Measurements from ENCODE around the gene ACTA1.
"Not testable (repeated sequence)": the region's sequence is repeated elsewhere in the genome, so short reads cannot be mapped to it uniquely, and the experiment has no call there.

The ACTA1 gene

GRCh38 chr1:229438021-229438420 is 4.1 kb upstream of the ACTA1 start:
- no peak for DNase-seq

- DNase-seq: no peak
These were observed 3.5 kb upstream of the ACTA1 start for GRCh38 chr1:229437443-229437842.

- DNase-seq: no peak
These were observed 2.3 kb upstream of the ACTA1 start for GRCh38 chr1:229436201-229436600.

GRCh38 chr1:229434641-229435051 is 752 bp upstream of the ACTA1 start:
- DNase-seq: no peak

GRCh38 chr1:229433364-229434004 is 410 bp downstream of the ACTA1 start:
- no peak for DNase-seq

- no peak for DNase-seq
These were observed 989 bp downstream of the ACTA1 start for GRCh38 chr1:229432905-229433304.

GRCh38 chr1:229432116-229432461 is 1.8 kb downstream of the ACTA1 start:
- DNase-seq: no peak

GRCh38 chr1:229431284-229432115 is 2.4 kb downstream of the ACTA1 start:
- DNase-seq: no peak

GRCh38 chr1:229430761-229431283 is 3.1 kb downstream of the ACTA1 start:
- DNase-seq: no peak

GRCh38 chr1:229428256-229428655 is 5.6 kb downstream of the ACTA1 start:
- DNase-seq: no peak

GRCh38 chr1:229427572-229427971 is 6.3 kb downstream of the ACTA1 start:
- DNase-seq: no peak

GRCh38 chr1:229425564-229426159 is 8.2 kb downstream of the ACTA1 start:
- DNase-seq: no peak

GRCh38 chr1:229420765-229421164 is 13.1 kb downstream of the ACTA1 start:
- no peak for DNase-seq

- DNase-seq: no peak
These were observed 13.7 kb downstream of the ACTA1 start for GRCh38 chr1:229420224-229420623.

GRCh38 chr1:229418586-229418985 is 15.3 kb downstream of the ACTA1 start:
- not testable (repeated sequence) for DNase-seq

- DNase-seq: not testable (repeated sequence)
These were observed 21.1 kb downstream of the ACTA1 start for GRCh38 chr1:229412810-229413209.

GRCh38 chr1:229412056-229412455 is 21.8 kb downstream of the ACTA1 start:
- no peak for DNase-seq

GRCh38 chr1:229411434-229412055 is 22.3 kb downstream of the ACTA1 start:
- DNase-seq: no peak

- DNase-seq: peak; percentile 82
These were observed 23.0 kb downstream of the ACTA1 start for GRCh38 chr1:229410692-229411433.

GRCh38 chr1:229410370-229410691 is 23.6 kb downstream of the ACTA1 start:
- no peak for DNase-seq

- DNase-seq: no peak
These were observed 24.1 kb downstream of the ACTA1 start for GRCh38 chr1:229409616-229410369.

GRCh38 chr1:229408458-229409037 is 25.3 kb downstream of the ACTA1 start:
- no peak for DNase-seq

All from T1000 (cell line).